Ovary (tissue), 3 donors: Measurements from ENCODE around the gene NOL12.

Source experiments
- CTCF ChIP-seq, 3 donors: fragments of 450-650 bp in 2 of 3; fragments of 200-600 bp in 1 of 3; IDR thresholded peaks; one replicate each; pipeline versions ENCODE4 v1.5.1 to v1.8.0; 2016 to 2022; ENCODE audit warnings: antibody characterized with exemption in 3 of 3, mild to moderate bottlenecking in 1 of 3
- POLR2A ChIP-seq: fragments of 450-650 bp; IDR thresholded peaks from one replicate; pipeline ENCODE4 v1.6.1; 2017; ENCODE audit warnings: antibody characterized with exemption, mild to moderate bottlenecking, moderate library complexity
- donor health status: DM: no; HTN: no; CAD: no.

GRCh38 chr22:37636949-37637273 lies 49.2 kb upstream of the NOL12 start:
- TF ChIP-seq CTCF (IDR thresholded peaks at IDR 0.05) (no peak), POLR2A (no peak)
